Measurements from ENCODE around the gene ABCA3.

GRCh38 chr16:2270588-2271470 lies 69.7 kb downstream of the ABCA3 start:
- TF ChIP-seq CTCF (conservative IDR thresholded peaks at IDR 0.05; ENCODE audit: low read depth, low read length): no peak
- TF ChIP-seq EZH2 (IDR thresholded peaks at IDR 0.05; ENCODE audit: borderline replicate concordance, low read depth, low read length, poor library complexity, severe bottlenecking): no peak
